Measurements from ENCODE around the gene URB1. TPM values are rescaled to one million over a fixed set of nuclear protein-coding genes. Genes with fewer than 3 reads are reported as not detected.

The URB1 gene
- total RNA-seq, 1 experiment from 2014 or later = 17.1 TPM

- Mint-ChIP-seq H3K27ac (ENCODE audit: unreplicated experiment) (no peak overlapping the region), H3K4me1 (ENCODE audit: low read depth, unreplicated experiment) (no peaks in the 10 kb centered on the region), H3K9me3 (ENCODE audit: unreplicated experiment) (no peaks in the 10 kb centered on the region), H3K27me3 (ENCODE audit: insufficient read depth, unreplicated experiment) (no peaks in the 10 kb centered on the region), H3K36me3 (ENCODE audit: insufficient read depth, unreplicated experiment) (peaks cover 54% of the 10 kb centered on the region), H3K4me3 (ENCODE audit: unreplicated experiment) (no peak overlapping the region)
- H3K9me3 ChIP-seq = no peaks in the 10 kb centered on the region
- H3K36me3 ChIP-seq (ENCODE audit: control insufficient read depth, insufficient read depth, low read length) = peaks cover 7% of the 10 kb centered on the region
- TF ChIP-seq CTCF (IDR thresholded peaks at IDR 0.05; ENCODE audit: insufficient read depth in 1 of 2, low read depth in 1 of 2, low read length in 1 of 2, severe bottlenecking in 1 of 2, unreplicated experiment in 1 of 2) = no peak
- no peaks in the 10 kb centered on the region for H3K27me3 ChIP-seq (replicated peaks; ENCODE audit: control insufficient read depth, insufficient read depth, low read length)
- intact Hi-C loops (cut with micrococcal nuclease; ENCODE audit: unreplicated experiment) = no loop called here
- H3K4me3 ChIP-seq (ENCODE audit: low read depth, low read length) = no peak overlapping the region
- ChIA-PET POLR2A (no interaction called here), CTCF (no interaction called here)
- BruUV-seq (replicated peaks) = no TSS peak
- DNase-seq = peak in 1 of 2 experiments; percentile 7
- no peaks in the 10 kb centered on the region for H3K4me1 ChIP-seq
Observed at GRCh38 chr21:32347977-32348376, 44.8 kb downstream of the URB1 start.

- Mint-ChIP-seq H3K27ac (ENCODE audit: unreplicated experiment) (no peak overlapping the region), H3K4me3 (ENCODE audit: unreplicated experiment) (no peak overlapping the region), H3K4me1 (ENCODE audit: low read depth, unreplicated experiment) (no peaks in the 10 kb centered on the region), H3K9me3 (ENCODE audit: unreplicated experiment) (no peaks in the 10 kb centered on the region), H3K27me3 (ENCODE audit: insufficient read depth, unreplicated experiment) (no peaks in the 10 kb centered on the region), H3K36me3 (ENCODE audit: insufficient read depth, unreplicated experiment) (peaks cover 60% of the 10 kb centered on the region)
- no TSS peak for BruUV-seq (replicated peaks)
- intact Hi-C loops (cut with micrococcal nuclease; ENCODE audit: unreplicated experiment) = no loop called here
- Histone ChIP-seq H3K9me3 (no peaks in the 10 kb centered on the region), H3K4me1 (no peaks in the 10 kb centered on the region), H3K27me3 (replicated peaks; ENCODE audit: control insufficient read depth, insufficient read depth, low read length) (no peaks in the 10 kb centered on the region), H3K36me3 (ENCODE audit: control insufficient read depth, insufficient read depth, low read length) (peaks cover 7% of the 10 kb centered on the region), H3K4me3 (ENCODE audit: low read depth, low read length) (no peak overlapping the region)
- ChIA-PET POLR2A (no interaction called here), CTCF (no interaction called here)
- DNase-seq = no peak
- no peak for TF ChIP-seq CTCF (IDR thresholded peaks at IDR 0.05; ENCODE audit: insufficient read depth in 1 of 2, low read depth in 1 of 2, low read length in 1 of 2, severe bottlenecking in 1 of 2, unreplicated experiment in 1 of 2)
Observed at GRCh38 chr21:32347351-32347750, 45.5 kb downstream of the URB1 start.

- H3K4me1 Mint-ChIP-seq (ENCODE audit: low read depth, unreplicated experiment) = no peaks in the 10 kb centered on the region
- no peaks in the 10 kb centered on the region for H3K27me3 Mint-ChIP-seq (ENCODE audit: insufficient read depth, unreplicated experiment)
- no peak overlapping the region for H3K4me3 ChIP-seq (ENCODE audit: low read depth, low read length)
- H3K4me3 Mint-ChIP-seq (ENCODE audit: unreplicated experiment) = no peak overlapping the region
- no TSS peak for BruUV-seq (replicated peaks)
- no peaks in the 10 kb centered on the region for H3K27me3 ChIP-seq (replicated peaks; ENCODE audit: control insufficient read depth, insufficient read depth, low read length)
- ChIA-PET CTCF (no interaction called here), POLR2A (no interaction called here)
- DNase-seq = no peak
- no peak for TF ChIP-seq CTCF (IDR thresholded peaks at IDR 0.05; ENCODE audit: insufficient read depth in 1 of 2, low read depth in 1 of 2, low read length in 1 of 2, severe bottlenecking in 1 of 2, unreplicated experiment in 1 of 2)
- intact Hi-C loops (cut with micrococcal nuclease; ENCODE audit: unreplicated experiment) = no loop called here
- H3K9me3 Mint-ChIP-seq (ENCODE audit: unreplicated experiment) = no peaks in the 10 kb centered on the region
- H3K9me3 ChIP-seq = no peaks in the 10 kb centered on the region
- peaks cover 7% of the 10 kb centered on the region for H3K36me3 ChIP-seq (ENCODE audit: control insufficient read depth, insufficient read depth, low read length)
- peaks cover 60% of the 10 kb centered on the region for H3K36me3 Mint-ChIP-seq (ENCODE audit: insufficient read depth, unreplicated experiment)
- no peak overlapping the region for H3K27ac Mint-ChIP-seq (ENCODE audit: unreplicated experiment)
- H3K4me1 ChIP-seq = no peaks in the 10 kb centered on the region
Observed at GRCh38 chr21:32346951-32347350, 45.9 kb downstream of the URB1 start.
